ENCODE results near the gene HAVCR2. TPM values are rescaled to one million over a fixed set of nuclear protein-coding genes. Genes with fewer than 3 reads are reported as not detected.

Gene HAVCR2
- total RNA-seq, 1 experiment from 2014 or later, result not detected

- H2BK5ac ChIP-seq (ENCODE audit: insufficient read length, low read length), result no peak overlapping the region
- Mint-ChIP-seq H3K4me3 (no peak overlapping the region), H3K27me3 (ENCODE audit: low read depth) (no peaks in the 10 kb centered on the region), H3K9me3 (no peaks in the 10 kb centered on the region), H3K27ac (no peak overlapping the region), H3K36me3 (ENCODE audit: insufficient read depth in 1 of 3, low read depth in 3 of 3) (no peaks in the 10 kb centered on the region), H3K4me1 (peaks cover 0 to 4% of the 10 kb centered on the region in 2 experiments; a peak in 1 of 4 replicates)
- no peak overlapping the region for H2BK15ac ChIP-seq (ENCODE audit: low read depth, low read length)
- H3K4ac ChIP-seq (ENCODE audit: low read depth, low read length), result no peak overlapping the region
- no peak overlapping the region for H2BK20ac ChIP-seq (ENCODE audit: low read depth, low read length, poor library complexity, severe bottlenecking)
- H3K4me1 ChIP-seq (ENCODE audit: insufficient read depth, low read length), result no peaks in the 10 kb centered on the region
- no peak overlapping the region for H3K14ac ChIP-seq (ENCODE audit: insufficient read depth, low read length)
- H4K8ac ChIP-seq (replicated peaks; ENCODE audit: insufficient read length, low read depth, low read length), result no peak overlapping the region
- no peak overlapping the region for H3K56ac ChIP-seq (ENCODE audit: insufficient read length, low read depth, low read length)
- no peak overlapping the region for H4K91ac ChIP-seq (ENCODE audit: insufficient read length, low read depth, low read length)
- no peak overlapping the region for H2BK120ac ChIP-seq (ENCODE audit: low read depth, low read length, poor library complexity, severe bottlenecking)
- H3K79me2 ChIP-seq (ENCODE audit: insufficient read depth, low read length), result no peaks in the 10 kb centered on the region
- H3K18ac ChIP-seq (ENCODE audit: insufficient read length, low read depth, low read length), result no peak overlapping the region
- no peaks in the 10 kb centered on the region for H3K23me2 ChIP-seq (ENCODE audit: insufficient read length, low read depth, low read length, poor library complexity, severe bottlenecking)
- no peak for TF ChIP-seq CTCF (conservative IDR thresholded peaks at IDR 0.05)
- H3K27me3 ChIP-seq (ENCODE audit: insufficient read depth, low read length), result no peaks in the 10 kb centered on the region
- H2AK5ac ChIP-seq (ENCODE audit: insufficient read length, low read length), result no peak overlapping the region
- H3K9ac ChIP-seq (ENCODE audit: extremely low read depth, insufficient read length, low read length), result no peak overlapping the region
- H3K23ac ChIP-seq (ENCODE audit: insufficient read length, low read depth, low read length), result no peak overlapping the region
- H4K20me1 ChIP-seq (ENCODE audit: control insufficient read depth, insufficient read depth, insufficient read length), result no peaks in the 10 kb centered on the region
- no peak overlapping the region for H4K5ac ChIP-seq (ENCODE audit: insufficient read length, low read depth, low read length)
- no peaks in the 10 kb centered on the region for H3K9me3 ChIP-seq (ENCODE audit: control insufficient read depth, low read depth, low read length)
- H3K79me1 ChIP-seq (ENCODE audit: insufficient read depth, low read depth, low read length, poor library complexity, severe bottlenecking), result no peaks in the 10 kb centered on the region
- no peak overlapping the region for H3T11ph ChIP-seq (ENCODE audit: low read length)
- no peak overlapping the region for H3K27ac ChIP-seq (ENCODE audit: insufficient read length, low read depth, low read length)
- DNase-seq, result no peak
- H2AFZ ChIP-seq (ENCODE audit: low read length), result no peak overlapping the region
- WGBS (ENCODE audit: extremely low coverage, insufficient read length, low lambda C conversion rate), result no CpG with 5 or more reads among the region's 3 CpGs
- H2BK12ac ChIP-seq (ENCODE audit: insufficient read length, low read depth, low read length), result no peak overlapping the region
- no peak overlapping the region for H3K4me2 ChIP-seq (ENCODE audit: insufficient read depth, insufficient read length, low read length)
These were observed 36.3 kb downstream of the HAVCR2 start for GRCh38 chr5:157072508-157072907.
